HEK293T (cell line): ENCODE data around the gene ITGAV.

Experiments used
- ARNT ChIP-seq: fragments of 450-650 bp; IDR thresholded peaks from 2 replicates; pipeline ENCODE4 v1.6.1; 2017; ENCODE audit warnings: mild to moderate bottlenecking
- BHLHE40 ChIP-seq: fragments of 450-650 bp; IDR thresholded peaks from 2 replicates; pipeline ENCODE4 v1.6.1; 2016; ENCODE audit warnings: mild to moderate bottlenecking, moderate library complexity, borderline replicate concordance
- CTBP1 ChIP-seq: fragments of 450-650 bp; IDR thresholded peaks from 2 replicates; pipeline ENCODE4 v1.6.1; 2016; ENCODE audit warnings: borderline replicate concordance
- FOXA1 ChIP-seq: fragments of 450-650 bp; IDR thresholded peaks from 2 replicates; pipeline ENCODE4 v1.6.1; 2016; ENCODE audit warnings: mild to moderate bottlenecking
- FOXM1 ChIP-seq: fragments of 450-650 bp; IDR thresholded peaks from 2 replicates; pipeline ENCODE4 v1.6.1; 2017; ENCODE audit warnings: mild to moderate bottlenecking, borderline replicate concordance
- LEF1 ChIP-seq: fragments of 450-650 bp; IDR thresholded peaks from 2 replicates; pipeline ENCODE4 v1.6.1; 2017; ENCODE audit warnings: mild to moderate bottlenecking, borderline replicate concordance
- PKNOX1 ChIP-seq: fragments of 450-650 bp; IDR thresholded peaks from 2 replicates; pipeline ENCODE4 v1.6.1; 2016
- SP1 ChIP-seq: fragments of 450-650 bp; IDR thresholded peaks from 2 replicates; pipeline ENCODE4 v1.6.1; 2017
- SUZ12 ChIP-seq: fragments of 450-650 bp; IDR thresholded peaks from 2 replicates; pipeline ENCODE4 v1.6.1; 2016; ENCODE audit warnings: mild to moderate bottlenecking
- TARDBP ChIP-seq: fragments of 450-650 bp; IDR thresholded peaks from 2 replicates; pipeline ENCODE4 v1.6.1; 2016

GRCh38 chr2:186544255-186544675 is 45.6 kb upstream of the ITGAV start:
- TF ChIP-seq PKNOX1 (no peak), FOXA1 (no peak), LEF1 (no peak), TARDBP (no peak), BHLHE40 (no peak), SP1 (no peak), ARNT (no peak), SUZ12 (no peak), FOXM1 (no peak), CTBP1 (no peak)
